OCI-LY1 (cell line): ENCODE data around the gene FBXW12.
"Not testable (repeated sequence)": the region's sequence is repeated elsewhere in the genome, so short reads cannot be mapped to it uniquely, and the experiment has no call there.

ENCODE experiments used
- H2AFZ ChIP-seq: fragments of 200-600 bp; sonication (generic), shearing (Covaris generic); 2 replicates; pipeline ENCODE4 v1.6.0; 2014; ENCODE audit warnings: antibody characterized with exemption, mild to moderate bottlenecking, low read length
- H3F3A ChIP-seq: fragments of 200-600 bp; sonication (generic), shearing (Covaris generic); 2 replicates; pipeline ENCODE4 v1.6.0; 2014; ENCODE audit warnings: mild to moderate bottlenecking, antibody characterized with exemption, low read length, moderate library complexity; ENCODE audit not compliant: insufficient read depth
- H3K27ac ChIP-seq: fragments of 200-600 bp; sonication (generic); 2 replicates; pipeline ENCODE4 v1.5.1; 2014; ENCODE audit warnings: low read length, mixed run types, mild to moderate bottlenecking, low read depth; ENCODE audit not compliant: poor library complexity, severe bottlenecking
- H3K27me3 ChIP-seq: fragments of 200-600 bp; sonication (generic); 2 replicates; pipeline ENCODE4 v1.6.0; 2014; ENCODE audit warnings: antibody characterized with exemption, mild to moderate bottlenecking, low read length, moderate library complexity; ENCODE audit not compliant: insufficient read depth
- H3K36me3 ChIP-seq: fragments of 200-600 bp; sonication (generic); 2 replicates; pipeline ENCODE4 v1.6.1; 2014; ENCODE audit warnings: mild to moderate bottlenecking, antibody characterized with exemption, low read length, moderate library complexity, mixed read lengths; ENCODE audit not compliant: insufficient read depth
- H3K4me1 ChIP-seq: fragments of 200-600 bp; sonication (generic); 2 replicates; pipeline ENCODE4 v1.5.1; 2014; ENCODE audit warnings: mild to moderate bottlenecking, low read length, moderate library complexity; ENCODE audit not compliant: insufficient read depth, severe bottlenecking
- H3K4me2 ChIP-seq: fragments of 200-600 bp; sonication (generic), shearing (Covaris generic); 2 replicates; pipeline ENCODE4 v1.6.1; 2014; ENCODE audit warnings: low read length
- H3K4me3 ChIP-seq: fragments of 200-600 bp; sonication (generic); 2 replicates; pipeline ENCODE4 v1.5.1; 2014; ENCODE audit warnings: low read length, low read depth, mild to moderate bottlenecking, mixed read lengths; ENCODE audit not compliant: poor library complexity, severe bottlenecking
- H3K79me2 ChIP-seq: fragments of 200-600 bp; shearing (Covaris generic); 2 replicates; pipeline ENCODE4 v1.6.1; 2016; ENCODE audit warnings: mixed run types, low read length, mixed read lengths; ENCODE audit not compliant: insufficient read depth
- H3K9ac ChIP-seq: fragments of 200-600 bp; sonication (generic), shearing (Covaris generic); 2 replicates; pipeline ENCODE4 v1.6.1; 2014; ENCODE audit warnings: mild to moderate bottlenecking, low read length, mixed read lengths
- H3K9me2 ChIP-seq: fragments of 200-600 bp; sonication (generic), shearing (Covaris generic); 2 replicates; pipeline ENCODE4 v1.6.1; 2014; ENCODE audit warnings: low read depth, mild to moderate bottlenecking, low read length, mixed read lengths
- H3K9me3 ChIP-seq: fragments of 200-600 bp; shearing (Covaris generic); 2 replicates; pipeline ENCODE4 v1.6.1; 2014; ENCODE audit warnings: low read length, mixed read lengths
- H4K20me1 ChIP-seq: fragments of 200-600 bp; sonication (generic), shearing (Covaris generic); 2 replicates; pipeline ENCODE4 v1.6.0; 2016; ENCODE audit warnings: mild to moderate bottlenecking, low read length; ENCODE audit not compliant: insufficient read depth
- EZH2 ChIP-seq: fragments of 200-600 bp; sonication (generic), shearing (Covaris generic); IDR thresholded peaks from 2 replicates; pipeline ENCODE4 v1.8.0; 2017; ENCODE audit warnings: borderline replicate concordance, mixed run types, mild to moderate bottlenecking, antibody characterized with exemption, low read length, moderate library complexity, mixed read lengths
- TF ChIP-seq, protein P1 (sequence below): fragments of 200-600 bp; sonication (generic), shearing (Covaris generic); IDR thresholded peaks from 2 replicates; pipeline ENCODE4 v1.5.1; 2017; ENCODE audit warnings: mild to moderate bottlenecking, antibody characterized with exemption, low read length, moderate library complexity, mixed read lengths

The FBXW12 gene

DNA sequence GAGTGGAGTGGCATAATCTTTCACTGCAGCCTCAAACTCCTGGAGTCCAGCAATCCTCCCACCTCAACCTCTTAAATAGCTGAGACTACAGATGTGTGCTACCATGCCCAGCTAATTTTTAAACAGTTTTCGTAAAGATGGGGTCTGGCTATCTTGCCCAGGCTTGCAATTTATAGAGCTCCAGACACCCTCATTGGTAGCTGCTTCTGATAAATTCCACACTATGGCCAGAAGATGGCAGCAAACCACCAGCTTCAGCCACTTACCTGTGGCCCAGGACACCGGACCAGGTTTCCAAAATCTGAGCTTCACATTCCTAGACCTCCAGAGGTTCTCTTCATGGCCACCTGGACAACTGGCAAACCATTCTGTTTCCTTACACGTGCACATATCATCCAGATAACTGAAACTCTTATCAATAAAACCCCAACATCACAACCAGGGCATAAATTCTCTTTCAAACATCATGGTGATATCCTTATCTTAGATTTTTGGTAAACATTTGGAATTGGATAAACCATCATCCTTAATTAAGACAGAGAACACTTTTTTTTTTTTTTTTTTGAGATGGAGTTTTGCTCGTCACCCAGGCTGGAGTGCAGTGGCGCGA is 28.9 kb downstream of the FBXW12 start:
- H3F3A ChIP-seq, result no peaks in the 10 kb centered on the region
- no peak for TF ChIP-seq EZH2
- TF ChIP-seq, protein P1, sequence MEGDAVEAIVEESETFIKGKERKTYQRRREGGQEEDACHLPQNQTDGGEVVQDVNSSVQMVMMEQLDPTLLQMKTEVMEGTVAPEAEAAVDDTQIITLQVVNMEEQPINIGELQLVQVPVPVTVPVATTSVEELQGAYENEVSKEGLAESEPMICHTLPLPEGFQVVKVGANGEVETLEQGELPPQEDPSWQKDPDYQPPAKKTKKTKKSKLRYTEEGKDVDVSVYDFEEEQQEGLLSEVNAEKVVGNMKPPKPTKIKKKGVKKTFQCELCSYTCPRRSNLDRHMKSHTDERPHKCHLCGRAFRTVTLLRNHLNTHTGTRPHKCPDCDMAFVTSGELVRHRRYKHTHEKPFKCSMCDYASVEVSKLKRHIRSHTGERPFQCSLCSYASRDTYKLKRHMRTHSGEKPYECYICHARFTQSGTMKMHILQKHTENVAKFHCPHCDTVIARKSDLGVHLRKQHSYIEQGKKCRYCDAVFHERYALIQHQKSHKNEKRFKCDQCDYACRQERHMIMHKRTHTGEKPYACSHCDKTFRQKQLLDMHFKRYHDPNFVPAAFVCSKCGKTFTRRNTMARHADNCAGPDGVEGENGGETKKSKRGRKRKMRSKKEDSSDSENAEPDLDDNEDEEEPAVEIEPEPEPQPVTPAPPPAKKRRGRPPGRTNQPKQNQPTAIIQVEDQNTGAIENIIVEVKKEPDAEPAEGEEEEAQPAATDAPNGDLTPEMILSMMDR, result peak; percentile 87
- H3K4me1 ChIP-seq, result no peaks in the 10 kb centered on the region
- H4K20me1 ChIP-seq, result no peaks in the 10 kb centered on the region
- H3K36me3 ChIP-seq, result no peaks in the 10 kb centered on the region
- H3K4me2 ChIP-seq, result no peak overlapping the region
- H3K9ac ChIP-seq, result no peak overlapping the region
- H3K9me3 ChIP-seq, result no peaks in the 10 kb centered on the region
- H3K79me2 ChIP-seq, result no peaks in the 10 kb centered on the region
- no peaks in the 10 kb centered on the region for H3K9me2 ChIP-seq
- H3K27ac ChIP-seq, result no peak overlapping the region
- H3K27me3 ChIP-seq, result 0 out of 2 replicates have a peak, but pooled peaks cover 8% of the 10 kb centered on the region
- no peak overlapping the region for H3K4me3 ChIP-seq
- no peak overlapping the region for H2AFZ ChIP-seq

DNA sequence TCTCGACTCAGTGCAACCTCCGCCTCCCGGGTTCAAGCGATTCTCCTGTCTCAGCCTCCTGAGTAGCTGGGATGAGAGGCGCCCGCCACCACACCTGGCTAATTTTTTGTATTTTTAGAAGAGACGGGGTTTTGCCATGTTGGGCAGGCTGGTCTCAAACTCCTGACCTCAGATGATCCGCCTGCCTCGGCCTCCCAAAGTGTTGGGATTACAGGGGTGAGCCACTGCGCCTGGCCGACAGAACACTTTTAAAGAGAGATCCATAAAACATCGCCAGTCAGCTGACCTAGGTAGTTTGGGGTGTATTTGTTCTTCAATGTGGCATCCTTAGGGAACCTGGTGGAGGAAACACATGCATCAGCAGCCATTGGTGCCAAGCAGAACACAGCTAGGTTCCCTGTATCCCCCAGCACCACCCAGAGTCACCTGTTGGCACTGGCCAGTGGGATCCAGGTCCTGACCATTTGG is 29.4 kb downstream of the FBXW12 start:
- H2AFZ ChIP-seq, H3K79me2 ChIP-seq, H3K36me3 ChIP-seq, H3K4me1 ChIP-seq, H3K9ac ChIP-seq, H3F3A ChIP-seq, H3K9me3 ChIP-seq, H3K27me3 ChIP-seq, H3K9me2 ChIP-seq, H4K20me1 ChIP-seq, H3K27ac ChIP-seq, H3K4me2 ChIP-seq, H3K4me3 ChIP-seq: not testable (repeated sequence)

DNA sequence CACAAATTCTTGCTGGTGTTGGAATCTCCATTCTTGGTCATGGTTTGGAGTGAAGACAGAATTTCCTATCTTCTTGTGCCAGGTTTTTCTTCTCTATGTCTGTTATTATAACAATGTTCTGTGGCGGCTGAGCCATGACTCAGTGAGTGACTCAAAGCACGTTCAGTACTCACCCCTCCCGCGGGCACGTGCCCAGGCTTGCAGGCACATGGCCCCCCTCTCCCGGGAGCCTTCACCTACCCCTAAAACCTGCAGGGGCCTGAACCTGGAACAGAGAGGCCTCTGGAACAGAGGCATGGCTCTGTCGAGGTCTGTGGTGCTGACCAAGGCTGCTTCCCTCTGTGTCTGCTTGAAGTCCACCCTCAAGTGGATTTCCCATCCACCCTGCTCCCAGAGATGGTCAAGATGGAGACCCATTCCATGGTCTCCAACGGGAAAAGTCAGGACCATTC is 30.3 kb downstream of the FBXW12 start:
- no peaks in the 10 kb centered on the region for H3K36me3 ChIP-seq
- 0 out of 2 replicates have a peak, but pooled peaks cover 8% of the 10 kb centered on the region for H3K27me3 ChIP-seq
- H3K79me2 ChIP-seq, result no peaks in the 10 kb centered on the region
- H3K4me2 ChIP-seq, result no peak overlapping the region
- no peak overlapping the region for H3K4me3 ChIP-seq
- no peaks in the 10 kb centered on the region for H4K20me1 ChIP-seq
- no peaks in the 10 kb centered on the region for H3F3A ChIP-seq
- no peak overlapping the region for H3K9ac ChIP-seq
- no peak overlapping the region for H2AFZ ChIP-seq
- no peaks in the 10 kb centered on the region for H3K9me3 ChIP-seq
- H3K27ac ChIP-seq, result no peak overlapping the region
- no peaks in the 10 kb centered on the region for H3K9me2 ChIP-seq
- no peaks in the 10 kb centered on the region for H3K4me1 ChIP-seq
- TF ChIP-seq, protein P1, result no peak
- no peak for TF ChIP-seq EZH2

DNA sequence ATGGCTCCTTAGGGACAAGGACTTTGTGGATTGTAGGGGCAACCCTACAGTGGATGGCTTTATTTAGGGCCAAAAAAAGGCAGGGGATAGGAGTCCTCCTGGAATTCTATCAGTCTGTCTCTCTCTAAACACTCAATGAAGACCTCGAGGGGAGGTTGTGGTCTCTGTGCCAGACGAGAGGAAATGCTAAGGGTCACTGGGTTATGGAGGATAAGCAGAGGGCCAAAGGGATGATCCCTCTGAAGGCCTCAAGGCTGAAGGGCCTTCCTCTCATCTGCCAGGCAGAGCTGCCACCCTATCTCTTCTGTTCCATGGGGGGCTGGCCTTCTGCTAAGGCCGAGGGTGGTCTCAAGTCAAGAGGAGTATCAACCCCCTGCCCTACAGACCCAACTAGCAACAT is 30.9 kb downstream of the FBXW12 start:
- TF ChIP-seq, protein P1, result no peak
- no peak for TF ChIP-seq EZH2
- H3K4me2 ChIP-seq, result no peak overlapping the region
- no peaks in the 10 kb centered on the region for H3F3A ChIP-seq
- no peaks in the 10 kb centered on the region for H3K4me1 ChIP-seq
- H3K9me3 ChIP-seq, result no peaks in the 10 kb centered on the region
- H3K79me2 ChIP-seq, result no peaks in the 10 kb centered on the region
- no peak overlapping the region for H3K4me3 ChIP-seq
- no peaks in the 10 kb centered on the region for H3K9me2 ChIP-seq
- H4K20me1 ChIP-seq, result no peaks in the 10 kb centered on the region
- H3K36me3 ChIP-seq, result no peaks in the 10 kb centered on the region
- no peak overlapping the region for H2AFZ ChIP-seq
- no peak overlapping the region for H3K9ac ChIP-seq
- 0 out of 2 replicates have a peak, but pooled peaks cover 8% of the 10 kb centered on the region for H3K27me3 ChIP-seq
- H3K27ac ChIP-seq, result no peak overlapping the region
